ENCODE results near the gene CADM1. TPM values are rescaled to one million over a fixed set of nuclear protein-coding genes. Genes with fewer than 3 reads are reported as not detected.

The CADM1 gene
- total and polyA plus RNA-seq, 11 donors = 11.4 to 80.2 (median 40.6) TPM

- no peak overlapping the region for H3K4me3 ChIP-seq
- ATAC-seq = no peak
- intact Hi-C loops (cut with DNase I) = no loop called here
Observed at GRCh38 chr11:115444542-115444941, 59.7 kb downstream of the CADM1 start.

GRCh38 chr11:115439969-115440540 is 64.2 kb downstream of the CADM1 start:
- H3K27ac ChIP-seq = no peak overlapping the region
- whole genome bisulfite sequencing, 4 donors = 62 to 65% (median 63%) methylated on average over 5 of the region's 5 CpGs
- intact Hi-C loops (cut with DNase I) = no loop called here
- H3K4me1 ChIP-seq = peaks cover 0 to 16% (median 0%) of the 10 kb centered on the region in 12 donors
- no peaks in the 10 kb centered on the region for H3K36me3 ChIP-seq
- H3K4me3 ChIP-seq = no peak overlapping the region
- DNase-seq = no peak
- no peak for TF ChIP-seq CTCF (IDR thresholded peaks at IDR 0.05)
- no peak for TF ChIP-seq POLR2A (IDR thresholded peaks at IDR 0.05)
- H3K27me3 ChIP-seq = no peaks in the 10 kb centered on the region
- H3K9me3 ChIP-seq = no peaks in the 10 kb centered on the region
- ATAC-seq = no peak

More at GRCh38 chr11:115444542-115444941, 59.7 kb downstream of the CADM1 start:
- Histone ChIP-seq H3K27ac (no peak overlapping the region), H3K36me3 (no peaks in the 10 kb centered on the region), H3K4me1 (peaks cover 0 to 7% (median 0%) of the 10 kb centered on the region in 12 donors), H3K9me3 (peaks cover 0 to 26% (median 17%) of the 10 kb centered on the region in 12 donors), H3K27me3 (no peaks in the 10 kb centered on the region)
- DNase-seq = no peak
- 70 to 82% (median 78%) methylated on average over 5 of the region's 5 CpGs for WGBS, 4 donors
- TF ChIP-seq CTCF (IDR thresholded peaks at IDR 0.05) (no peak), POLR2A (IDR thresholded peaks at IDR 0.05) (no peak)

GRCh38 chr11:115439385-115439784 is 64.8 kb downstream of the CADM1 start:
- H3K27ac ChIP-seq = no peak overlapping the region
- no peaks in the 10 kb centered on the region for H3K36me3 ChIP-seq
- no peaks in the 10 kb centered on the region for H3K9me3 ChIP-seq
- DNase-seq = no peak
- TF ChIP-seq POLR2A (IDR thresholded peaks at IDR 0.05) (no peak), CTCF (IDR thresholded peaks at IDR 0.05) (no peak)
- peaks cover 0 to 16% (median 0%) of the 10 kb centered on the region in 12 donors for H3K4me1 ChIP-seq
- intact Hi-C loops (cut with DNase I) = no loop called here
- no peak overlapping the region for H3K4me3 ChIP-seq
- no peaks in the 10 kb centered on the region for H3K27me3 ChIP-seq
- WGBS, 4 donors = 21 to 37% (median 35%) methylated on average over 3 of the region's 3 CpGs
- peak in 3 of 4 donors; percentile 41 to 53 (median 48) for ATAC-seq

GRCh38 chr11:115437902-115438575 is 66.2 kb downstream of the CADM1 start:
- no peak for ATAC-seq

More at GRCh38 chr11:115437902-115438575, 66.2 kb downstream of the CADM1 start:
- H3K27ac ChIP-seq = no peak overlapping the region
- H3K36me3 ChIP-seq = no peaks in the 10 kb centered on the region
- H3K4me1 ChIP-seq = peaks cover 0 to 16% (median 0%) of the 10 kb centered on the region in 12 donors
- no peak for TF ChIP-seq CTCF (IDR thresholded peaks at IDR 0.05)
- no peak for TF ChIP-seq POLR2A (IDR thresholded peaks at IDR 0.05)
- DNase-seq = no peak
- intact Hi-C loops (cut with DNase I) = no loop called here
- no peaks in the 10 kb centered on the region for H3K9me3 ChIP-seq
- 69 to 80% (median 76%) methylated on average over 7 of the region's 7 CpGs for WGBS, 4 donors
- no peaks in the 10 kb centered on the region for H3K27me3 ChIP-seq
- no peak overlapping the region for H3K4me3 ChIP-seq

Measured in heart left ventricle (tissue), 16 donors.